Activated CD4-positive, alpha-beta T cell treated with anti-CD3 and anti-CD28 coated beads, Interleukin-2, amount 50 U/mL, for 48 hours (primary cell): ENCODE data around the gene PIH1D1.
A peak's percentile ranks its signal among the peaks of the same experiment; 100 is the strongest.

ENCODE experiments used
- DNase-seq, 2 experiments: peaks; one replicate each; pipeline ENCODE4 v3.0.0-alpha.2; 2020

Gene PIH1D1

GRCh38 chr19:49415102-49415809 is 36.4 kb downstream of the PIH1D1 start:
- DNase-seq: no peak

GRCh38 chr19:49414256-49414655 is 37.4 kb downstream of the PIH1D1 start:
- DNase-seq: no peak

- DNase-seq: no peak
Observed at GRCh38 chr19:49413348-49413747, 38.3 kb downstream of the PIH1D1 start.

GRCh38 chr19:49411681-49412326 is 39.8 kb downstream of the PIH1D1 start:
- DNase-seq: no peak

- peak in 1 of 2 experiments; percentile 35 for DNase-seq
Observed at GRCh38 chr19:49409441-49410029, 42.1 kb downstream of the PIH1D1 start.

GRCh38 chr19:49408816-49409440 is 42.7 kb downstream of the PIH1D1 start:
- no peak for DNase-seq

GRCh38 chr19:49407482-49408015 is 44.1 kb downstream of the PIH1D1 start:
- DNase-seq: no peak

GRCh38 chr19:49407079-49407478 is 44.5 kb downstream of the PIH1D1 start:
- no peak for DNase-seq

GRCh38 chr19:49403404-49404187 is 48.0 kb downstream of the PIH1D1 start:
- no peak for DNase-seq

GRCh38 chr19:49400029-49400428 is 51.6 kb downstream of the PIH1D1 start:
- DNase-seq: no peak

- DNase-seq: no peak
Observed at GRCh38 chr19:49398931-49399330, 52.7 kb downstream of the PIH1D1 start.

GRCh38 chr19:49398001-49398615 is 53.5 kb downstream of the PIH1D1 start:
- no peak for DNase-seq

GRCh38 chr19:49396738-49397505 is 54.7 kb downstream of the PIH1D1 start:
- no peak for DNase-seq
